Cardiac fibroblast (primary cell): Measurements from ENCODE around the gene IL13.

ENCODE experiments used
- DNase-seq, 2 donors: peaks; one replicate each; pipeline versions ENCODE4 v3.0.0 to v3.0.0-alpha.2; 2010; ENCODE audit warnings: low read depth in 2 of 2
- H3K4me3 ChIP-seq, 2 donors: replicated peaks in 1 of 2; 1 replicate in 1 of 2; 2 replicates in 1 of 2; pipeline ENCODE4 v1.5.1; 2011; ENCODE audit warnings: low read depth in 2 of 2, low read length in 2 of 2, mild to moderate bottlenecking in 2 of 2, moderate library complexity in 1 of 2
- CTCF ChIP-seq: IDR thresholded peaks from one replicate; pipeline ENCODE4 v1.5.1; 2011; ENCODE audit warnings: low read depth, mild to moderate bottlenecking, low read length, inconsistent platforms

Gene IL13

DNA sequence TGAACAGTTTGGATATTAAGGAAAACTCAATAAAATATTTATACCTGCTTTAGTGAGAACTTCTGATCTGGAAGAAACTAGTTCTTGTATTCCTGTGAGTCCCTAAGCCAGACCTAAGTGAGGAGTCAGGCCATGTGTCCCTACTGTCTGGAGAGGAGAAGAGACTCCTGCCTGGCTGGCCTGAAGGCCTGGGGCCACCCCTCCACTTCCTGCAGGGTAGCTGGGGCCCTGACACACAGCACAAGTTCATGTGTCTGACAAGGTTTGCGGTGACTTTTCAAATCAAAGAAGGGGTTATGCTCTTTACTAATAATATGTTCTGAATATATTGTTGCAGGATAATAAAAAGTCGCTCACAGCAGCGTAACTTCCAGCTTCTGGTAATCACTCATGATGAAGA is 16.1 kb upstream of the IL13 start:
- no peak for TF ChIP-seq CTCF
- no peak for DNase-seq
- no peak overlapping the region for H3K4me3 ChIP-seq

DNA sequence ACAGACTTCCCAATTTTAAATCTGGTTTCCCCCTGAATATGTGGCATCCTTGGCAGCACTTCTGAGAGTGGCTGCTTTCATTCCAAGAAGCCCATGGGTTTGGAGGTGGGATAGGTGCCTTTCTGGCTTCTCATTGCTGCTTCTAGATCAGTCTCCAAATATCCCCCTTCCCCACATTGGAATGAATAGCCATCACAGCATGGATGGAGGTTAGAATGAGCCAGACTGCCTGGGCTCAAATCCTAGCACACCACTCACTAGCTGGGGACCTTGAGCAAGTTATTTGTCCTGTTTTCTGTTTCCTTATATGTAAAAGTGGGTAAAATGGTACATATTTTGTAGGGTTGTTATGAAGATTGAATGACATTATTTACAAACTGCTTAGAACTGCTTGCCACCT is 13.8 kb upstream of the IL13 start:
- H3K4me3 ChIP-seq, result no peak overlapping the region
- TF ChIP-seq CTCF, result no peak
- no peak for DNase-seq

GRCh38 chr5:132646583-132647266 is 11.2 kb upstream of the IL13 start:
- no peak overlapping the region for H3K4me3 ChIP-seq
- no peak for TF ChIP-seq CTCF
- no peak for DNase-seq

- DNase-seq, result no peak
- TF ChIP-seq CTCF, result no peak
- H3K4me3 ChIP-seq, result no peak overlapping the region
Observed at GRCh38 chr5:132647473-132647872, 10.5 kb upstream of the IL13 start.

GRCh38 chr5:132648355-132648754 is 9.6 kb upstream of the IL13 start:
- TF ChIP-seq CTCF, result no peak
- no peak for DNase-seq
- H3K4me3 ChIP-seq, result no peak overlapping the region

GRCh38 chr5:132651838-132652469 is 6.0 kb upstream of the IL13 start:
- DNase-seq, result no peak
- TF ChIP-seq CTCF, result no peak
- no peak overlapping the region for H3K4me3 ChIP-seq
